Stimulated activated naive CD4-positive, alpha-beta T cell (primary cell): ENCODE results near the gene RNF150.

Experiments used
- DNase-seq, 6 experiments: peaks; one replicate each; lab custom pipeline; 2025; lab: John Stamatoyannopoulos, UW

Gene RNF150

GRCh38 chr4:141131723-141132071, 1.6 kb downstream of the RNF150 start:
- no peak for DNase-seq

GRCh38 chr4:141130947-141131605, 2.2 kb downstream of the RNF150 start:
- DNase-seq, result no peak

- no peak for DNase-seq
Observed at GRCh38 chr4:141127884-141128283, 5.4 kb downstream of the RNF150 start.

- no peak for DNase-seq
Observed at GRCh38 chr4:141126769-141127168, 6.5 kb downstream of the RNF150 start.

GRCh38 chr4:141124224-141124623, 9.0 kb downstream of the RNF150 start:
- no peak for DNase-seq

GRCh38 chr4:141121768-141122454, 11.4 kb downstream of the RNF150 start:
- DNase-seq, result no peak

- no peak for DNase-seq
Observed at GRCh38 chr4:141121101-141121500, 12.2 kb downstream of the RNF150 start.

GRCh38 chr4:141120036-141120593, 13.2 kb downstream of the RNF150 start:
- no peak for DNase-seq

GRCh38 chr4:141119071-141119470, 14.2 kb downstream of the RNF150 start:
- no peak for DNase-seq

- no peak for DNase-seq
Observed at GRCh38 chr4:141118381-141118780, 14.9 kb downstream of the RNF150 start.

GRCh38 chr4:141117935-141118334, 15.3 kb downstream of the RNF150 start:
- no peak for DNase-seq

- no peak for DNase-seq
Observed at GRCh38 chr4:141109983-141110382, 23.3 kb downstream of the RNF150 start.

- DNase-seq, result no peak
Observed at GRCh38 chr4:141107927-141108326, 25.3 kb downstream of the RNF150 start.

- no peak for DNase-seq
Observed at GRCh38 chr4:141102367-141102766, 30.9 kb downstream of the RNF150 start.

GRCh38 chr4:141101511-141101910, 31.8 kb downstream of the RNF150 start:
- no peak for DNase-seq

GRCh38 chr4:141099326-141099725, 33.9 kb downstream of the RNF150 start:
- DNase-seq, result no peak

GRCh38 chr4:141098163-141098562, 35.1 kb downstream of the RNF150 start:
- DNase-seq, result no peak

- no peak for DNase-seq
Observed at GRCh38 chr4:141090473-141090872, 42.8 kb downstream of the RNF150 start.

GRCh38 chr4:141081921-141082395, 51.3 kb downstream of the RNF150 start:
- DNase-seq, result no peak

GRCh38 chr4:141080668-141081067, 52.6 kb downstream of the RNF150 start:
- no peak for DNase-seq

- no peak for DNase-seq
Observed at GRCh38 chr4:141079393-141079930, 53.8 kb downstream of the RNF150 start.

GRCh38 chr4:141078871-141079270, 54.4 kb downstream of the RNF150 start:
- no peak for DNase-seq

- no peak for DNase-seq
Observed at GRCh38 chr4:141077611-141078225, 55.6 kb downstream of the RNF150 start.
